GM18519 (cell line): Measurements from ENCODE around the gene LASP1.

Experiments
- ATAC-seq: cut with Tn5 transposase; IDR thresholded peaks from one replicate; pipeline ENCODE4 v1.9.1; 2021; ENCODE audit warnings: mild to moderate bottlenecking, moderate library complexity; ENCODE audit not compliant: unreplicated experiment, low FRiP score

LASP1 gene

GRCh38 chr17:38868817-38869525 is 887 bp upstream of the LASP1 start:
- ATAC-seq: peak; percentile 26

GRCh38 chr17:38870259-38871165 is 654 bp downstream of the LASP1 start:
- no peak for ATAC-seq

- ATAC-seq: no peak
These were observed 1.6 kb downstream of the LASP1 start for GRCh38 chr17:38871247-38872015.

GRCh38 chr17:38872027-38872511 is 2.2 kb downstream of the LASP1 start:
- no peak for ATAC-seq

GRCh38 chr17:38872671-38873385 is 3.0 kb downstream of the LASP1 start:
- ATAC-seq: no peak

GRCh38 chr17:38873640-38874380 is 4.0 kb downstream of the LASP1 start:
- no peak for ATAC-seq

- ATAC-seq: no peak
These were observed 4.9 kb downstream of the LASP1 start for GRCh38 chr17:38874505-38875400.

- no peak for ATAC-seq
These were observed 5.7 kb downstream of the LASP1 start for GRCh38 chr17:38875477-38876075.

- ATAC-seq: no peak
These were observed 7.4 kb downstream of the LASP1 start for GRCh38 chr17:38877130-38877851.

GRCh38 chr17:38879878-38880665 is 10.2 kb downstream of the LASP1 start:
- ATAC-seq: no peak

GRCh38 chr17:38881600-38882191 is 11.8 kb downstream of the LASP1 start:
- no peak for ATAC-seq

- ATAC-seq: no peak
These were observed 13.0 kb downstream of the LASP1 start for GRCh38 chr17:38882870-38883269.

- ATAC-seq: no peak
These were observed 14.0 kb downstream of the LASP1 start for GRCh38 chr17:38883592-38884526.

- no peak for ATAC-seq
These were observed 15.3 kb downstream of the LASP1 start for GRCh38 chr17:38885044-38885727.
